Parathyroid adenoma (tissue), 2 donors: ENCODE data around the gene ABHD15.

ENCODE experiments used
- H2AFZ ChIP-seq: fragments of 300-600 bp; sonication (generic); one replicate; pipeline ENCODE4 v1.7.0; 2017; ENCODE audit warnings: antibody characterized with exemption, mild to moderate bottlenecking
- H3K27ac ChIP-seq: fragments of 300-600 bp; sonication (generic); one replicate; pipeline ENCODE4 v1.7.0; 2017
- H3K27me3 ChIP-seq: fragments of 300-600 bp; sonication (generic); one replicate; pipeline ENCODE4 v1.7.0; 2017; ENCODE audit warnings: low read length; ENCODE audit not compliant: control insufficient read depth, insufficient read depth
- H3K36me3 ChIP-seq: fragments of 300-600 bp; sonication (generic); one replicate; pipeline ENCODE4 v1.7.0; 2017; ENCODE audit warnings: low read length; ENCODE audit not compliant: control insufficient read depth, insufficient read depth
- H3K4me1 ChIP-seq: fragments of 300-600 bp; sonication (generic); one replicate; pipeline ENCODE4 v1.7.0; 2017; ENCODE audit warnings: control low read depth
- H3K4me2 ChIP-seq: fragments of 300-600 bp; sonication (generic); one replicate; pipeline ENCODE4 v1.7.0; 2017; ENCODE audit warnings: low read length
- H3K4me3 ChIP-seq: fragments of 300-600 bp; sonication (generic); one replicate; pipeline ENCODE4 v1.7.0; 2017; ENCODE audit warnings: low read depth, low read length
- H3K79me2 ChIP-seq: fragments of 300-600 bp; sonication (generic); one replicate; pipeline ENCODE4 v1.7.0; 2017; ENCODE audit warnings: control low read depth
- H3K9ac ChIP-seq: fragments of 300-600 bp; sonication (generic); one replicate; pipeline ENCODE4 v1.7.0; 2017; ENCODE audit warnings: mild to moderate bottlenecking
- H3K9me3 ChIP-seq: fragments of 300-600 bp; sonication (generic); one replicate; pipeline ENCODE4 v1.7.0; 2017; ENCODE audit warnings: low read length; ENCODE audit not compliant: control insufficient read depth
- TF ChIP-seq, protein P1 (sequence below): fragments of 300-600 bp; sonication (generic); IDR thresholded peaks from one replicate; pipeline ENCODE4 v1.7.0; 2017; ENCODE audit warnings: antibody characterized with exemption, mild to moderate bottlenecking
- donor health status: primary hyperparathyroidism.

ABHD15 gene

DNA sequence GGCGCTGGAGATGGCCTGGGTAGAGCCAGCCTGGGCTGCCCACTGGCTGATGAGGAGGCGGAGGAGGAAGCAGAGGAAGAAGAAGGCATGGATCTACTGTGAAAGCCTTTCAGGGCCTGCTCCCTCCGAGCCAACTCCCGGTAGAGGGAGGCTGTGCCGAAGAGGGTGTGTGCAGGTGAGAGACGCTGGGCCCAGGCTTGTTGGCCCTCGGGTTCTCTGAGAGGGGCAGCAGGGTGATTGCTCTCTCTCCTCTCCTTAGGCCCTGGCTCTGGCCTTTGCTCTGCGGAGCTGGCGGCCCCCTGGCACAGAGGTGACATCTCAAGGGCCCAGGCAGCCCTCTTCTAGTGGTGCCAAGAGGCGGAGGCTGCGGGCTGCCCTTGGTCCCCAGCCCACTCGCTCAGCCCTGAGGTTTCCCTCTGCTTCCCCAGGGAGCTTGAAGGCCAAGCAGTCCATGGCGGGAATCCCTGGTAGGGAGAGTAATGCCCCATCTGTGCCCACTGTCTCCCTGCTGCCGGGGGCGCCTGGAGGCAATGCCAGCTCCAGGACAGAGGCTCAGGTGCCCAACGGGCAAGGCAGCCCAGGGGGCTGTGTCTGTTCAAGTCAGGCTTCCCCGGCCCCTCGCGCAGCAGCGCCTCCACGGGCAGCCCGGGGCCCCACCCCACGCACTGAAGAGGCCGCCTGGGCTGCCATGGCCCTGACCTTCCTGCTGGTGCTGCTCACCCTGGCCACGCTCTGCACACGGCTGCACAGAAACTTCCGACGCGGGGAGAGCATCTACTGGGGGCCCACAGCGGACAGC, 5.2 kb upstream of the ABHD15 start:
- Histone ChIP-seq H3K79me2 (no peaks in the 10 kb centered on the region), H3K9me3 (no peaks in the 10 kb centered on the region), H3K4me3 (no peak overlapping the region), H3K27ac (no peak overlapping the region), H3K4me2 (no peak overlapping the region), H3K27me3 (no peaks in the 10 kb centered on the region), H3K36me3 (no peaks in the 10 kb centered on the region), H2AFZ (no peak overlapping the region), H3K9ac (no peak overlapping the region), H3K4me1 (peaks cover 8% of the 10 kb centered on the region)
- TF ChIP-seq, protein P1, sequence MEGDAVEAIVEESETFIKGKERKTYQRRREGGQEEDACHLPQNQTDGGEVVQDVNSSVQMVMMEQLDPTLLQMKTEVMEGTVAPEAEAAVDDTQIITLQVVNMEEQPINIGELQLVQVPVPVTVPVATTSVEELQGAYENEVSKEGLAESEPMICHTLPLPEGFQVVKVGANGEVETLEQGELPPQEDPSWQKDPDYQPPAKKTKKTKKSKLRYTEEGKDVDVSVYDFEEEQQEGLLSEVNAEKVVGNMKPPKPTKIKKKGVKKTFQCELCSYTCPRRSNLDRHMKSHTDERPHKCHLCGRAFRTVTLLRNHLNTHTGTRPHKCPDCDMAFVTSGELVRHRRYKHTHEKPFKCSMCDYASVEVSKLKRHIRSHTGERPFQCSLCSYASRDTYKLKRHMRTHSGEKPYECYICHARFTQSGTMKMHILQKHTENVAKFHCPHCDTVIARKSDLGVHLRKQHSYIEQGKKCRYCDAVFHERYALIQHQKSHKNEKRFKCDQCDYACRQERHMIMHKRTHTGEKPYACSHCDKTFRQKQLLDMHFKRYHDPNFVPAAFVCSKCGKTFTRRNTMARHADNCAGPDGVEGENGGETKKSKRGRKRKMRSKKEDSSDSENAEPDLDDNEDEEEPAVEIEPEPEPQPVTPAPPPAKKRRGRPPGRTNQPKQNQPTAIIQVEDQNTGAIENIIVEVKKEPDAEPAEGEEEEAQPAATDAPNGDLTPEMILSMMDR: no peak

DNA sequence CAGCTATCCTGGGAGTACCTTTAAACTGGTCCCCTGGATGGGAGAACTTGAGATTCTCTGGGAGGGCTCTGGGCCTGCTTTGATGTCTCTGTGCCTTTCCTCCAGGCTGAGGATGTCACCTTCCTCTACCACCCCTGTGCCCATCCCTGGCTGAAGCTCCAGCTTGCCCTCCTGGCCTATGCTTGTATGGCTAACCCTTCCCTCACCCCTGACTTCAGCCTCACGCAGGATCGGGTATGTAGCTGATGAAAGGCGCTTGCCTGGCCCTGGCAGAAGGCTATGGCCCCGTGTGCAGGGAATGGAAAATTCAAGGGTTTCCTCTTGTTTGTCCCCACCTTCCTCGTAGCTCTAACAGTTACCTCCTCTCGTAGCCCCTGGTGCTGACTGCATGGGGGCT, 4.6 kb upstream of the ABHD15 start:
- Histone ChIP-seq H3K79me2 (no peaks in the 10 kb centered on the region), H3K4me3 (no peak overlapping the region), H3K4me2 (no peak overlapping the region), H3K9me3 (no peaks in the 10 kb centered on the region), H3K4me1 (peaks cover 8% of the 10 kb centered on the region), H2AFZ (no peak overlapping the region), H3K27ac (no peak overlapping the region), H3K9ac (no peak overlapping the region), H3K27me3 (no peaks in the 10 kb centered on the region), H3K36me3 (no peaks in the 10 kb centered on the region)
- TF ChIP-seq, protein P1: no peak

DNA sequence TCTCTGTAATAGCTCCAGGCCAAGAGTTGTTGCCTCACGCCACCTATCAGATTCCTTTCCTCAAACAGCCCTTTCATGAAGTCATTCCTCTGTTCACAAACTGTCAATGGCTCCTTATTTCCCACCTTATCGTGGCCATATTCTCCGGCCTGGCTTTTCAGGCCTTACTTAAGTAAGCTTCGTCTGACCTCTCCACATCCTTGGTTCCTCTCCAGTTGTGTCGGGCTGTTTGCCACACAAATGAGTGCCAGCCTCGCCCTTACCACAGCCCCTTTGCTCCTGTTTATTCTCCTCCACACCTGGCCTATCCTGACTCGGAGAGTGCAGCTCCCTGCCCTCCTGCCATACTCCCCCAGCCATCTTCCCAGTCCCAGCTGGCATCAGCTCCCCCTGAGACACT, 3.7 kb upstream of the ABHD15 start:
- H2AFZ ChIP-seq: no peak overlapping the region
- peaks cover 8% of the 10 kb centered on the region for H3K4me1 ChIP-seq
- no peaks in the 10 kb centered on the region for H3K9me3 ChIP-seq
- H3K4me3 ChIP-seq: no peak overlapping the region
- H3K27me3 ChIP-seq: no peaks in the 10 kb centered on the region
- no peaks in the 10 kb centered on the region for H3K36me3 ChIP-seq
- no peak overlapping the region for H3K27ac ChIP-seq
- TF ChIP-seq, protein P1: no peak
- H3K4me2 ChIP-seq: no peak overlapping the region
- H3K9ac ChIP-seq: no peak overlapping the region
- no peaks in the 10 kb centered on the region for H3K79me2 ChIP-seq

DNA sequence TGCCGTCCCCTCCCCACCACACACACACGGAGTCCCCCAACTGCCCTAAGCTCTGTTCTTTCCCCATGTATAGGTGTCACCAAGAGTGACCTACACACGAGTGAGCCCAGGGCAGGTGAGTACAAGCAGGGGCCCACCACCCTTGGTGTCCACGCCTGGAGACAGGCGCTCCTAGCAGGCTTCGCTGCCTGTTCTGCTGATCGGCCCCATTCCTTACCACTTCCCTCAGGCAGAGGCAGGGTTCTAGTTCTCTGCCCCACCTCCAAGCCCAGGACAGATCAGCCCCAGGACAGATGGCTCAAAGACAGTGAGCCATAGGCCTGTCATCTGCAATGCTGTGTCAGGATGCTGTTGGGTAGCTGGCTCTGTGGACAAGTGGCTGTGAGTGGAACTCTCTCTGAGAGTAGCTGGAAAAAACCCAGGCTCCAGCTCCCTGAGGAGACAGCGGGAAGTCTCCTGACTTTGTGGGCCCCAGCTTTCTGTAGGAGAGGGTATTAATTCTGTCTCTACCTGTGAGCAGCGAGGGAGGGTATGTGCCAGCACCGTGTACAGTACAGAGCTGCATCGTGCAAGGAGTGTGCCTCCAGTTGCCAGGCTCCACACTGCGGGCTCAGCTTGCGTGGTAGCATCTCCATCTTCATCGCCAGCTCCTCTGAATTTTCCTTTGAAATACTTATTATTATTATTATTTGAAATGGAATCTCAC, 2.6 kb upstream of the ABHD15 start:
- H3K36me3 ChIP-seq: no peaks in the 10 kb centered on the region
- TF ChIP-seq, protein P1: no peak
- peak overlapping the region; percentile 60 for H3K4me3 ChIP-seq
- H3K4me2 ChIP-seq: peak overlapping the region; percentile 74
- peak overlapping the region; percentile 53 for H3K9ac ChIP-seq
- peak overlapping the region; percentile 77 for H3K27ac ChIP-seq
- H2AFZ ChIP-seq: peak overlapping the region; percentile 97
- no peaks in the 10 kb centered on the region for H3K27me3 ChIP-seq
- no peaks in the 10 kb centered on the region for H3K9me3 ChIP-seq
- H3K79me2 ChIP-seq: no peaks in the 10 kb centered on the region
- H3K4me1 ChIP-seq: peaks cover 8% of the 10 kb centered on the region
